HCT116 (cell line): ENCODE results near the gene TSPAN2. TPM values are rescaled to one million over a fixed set of nuclear protein-coding genes. Genes with fewer than 3 reads are reported as not detected.

Experiments
- ATAC-seq: fragments of 200-7000 bp; cut with Tn5 transposase; 2 replicates; pipeline ENCODE4 v1.9.1; 2020; ENCODE audit warnings: mild to moderate bottlenecking, moderate library complexity
- BruUV-seq: library from RNA; stranded (reverse); fragments of 400-500 nt; replicated peaks from 2 replicates; lab custom pipeline; 2021; lab: Mats Ljungman, UMichigan
- CTCF ChIA-PET: fragments of 300-600 bp; sonication (Branson Sonifier 250); formaldehyde crosslinking; loops from one replicate; lab custom pipeline; 2021; ENCODE audit warnings: antibody characterized with exemption; lab: Charles Lee
- POLR2A ChIA-PET: fragments of 300-600, 350-600 bp; sonication (Branson Sonifier 250); formaldehyde crosslinking; loops from one replicate; lab custom pipeline; 2021; ENCODE audit warnings: antibody characterized with exemption; lab: Charles Lee
- RAD21 ChIA-PET, 2 experiments: fragments of 300-600 bp; sonication (Branson Sonifier 250); formaldehyde crosslinking; loops; one replicate each; lab custom pipeline; 2023; ENCODE audit warnings: low total read pairs in 2 of 2; ENCODE audit not compliant: uncharacterized antibody in 2 of 2, unreplicated experiment in 2 of 2, low non-redundant PET in 1 of 2; lab: Charles Lee
- DNase-seq: peaks from one replicate; pipeline ENCODE4 v3.0.0-alpha.2; 2010; ENCODE audit warnings: low read depth, low spot score
- H2AFZ ChIP-seq: fragments of 200-600 bp; shearing (Covaris generic), sonication (generic); 2 replicates; pipeline ENCODE4 v1.6.1; 2017; ENCODE audit warnings: low read depth, mixed run types, mixed read lengths, antibody characterized with exemption, low read length; ENCODE audit not compliant: poor library complexity, severe bottlenecking
- H3K27ac ChIP-seq: 2 replicates; pipeline ENCODE4 v1.5.1; 2012; ENCODE audit warnings: low read depth, low read length
- H3K27me3 ChIP-seq: fragments of 200-600 bp; sonication (generic); 2 replicates; pipeline ENCODE4 v1.6.1; 2016; ENCODE audit warnings: mixed run types, low read length, mixed read lengths; ENCODE audit not compliant: insufficient read depth
- H3K36me3 ChIP-seq, 2 experiments: fragments of 200-500 bp in 1 of 2; fragments of 200-600 bp in 1 of 2; sonication (Bioruptor generic) in 1 of 2; sonication (generic) in 1 of 2; 2 replicates each; pipeline versions ENCODE4 v1.5.1 to v1.6.1; 2014 to 2016; ENCODE audit warnings: low read length in 2 of 2, inconsistent platforms in 1 of 2, mixed read lengths in 1 of 2, mixed run types in 1 of 2; ENCODE audit not compliant: insufficient read depth in 2 of 2, control insufficient read depth in 1 of 2
- H3K4me1 ChIP-seq, 2 experiments: fragments of 200-600 bp in 1 of 2; sonication (generic) in 1 of 2; 2 replicates each; pipeline versions ENCODE4 v1.5.1 to v1.6.1; 2012 to 2017; ENCODE audit warnings: low read length in 2 of 2, inconsistent platforms in 1 of 2, mild to moderate bottlenecking in 1 of 2, mixed read lengths in 1 of 2, mixed run types in 1 of 2, moderate library complexity in 1 of 2; ENCODE audit not compliant: insufficient read depth in 2 of 2, control insufficient read depth in 1 of 2
- H3K4me2 ChIP-seq: fragments of 200-600 bp; sonication (generic); 2 replicates; pipeline ENCODE4 v1.6.1; 2017; ENCODE audit warnings: mixed run types, low read length, mixed read lengths
- H3K4me3 ChIP-seq, 2 experiments: fragments of 200-600 bp in 1 of 2; sonication (generic) in 1 of 2; replicated peaks in 1 of 2; 2 replicates each; pipeline ENCODE4 v1.5.1; 2011 to 2016; ENCODE audit warnings: low read length in 2 of 2, control low read depth in 1 of 2, low read depth in 1 of 2, mild to moderate bottlenecking in 1 of 2, mixed read lengths in 1 of 2, mixed run types in 1 of 2
- H3K79me2 ChIP-seq: fragments of 200-600 bp; sonication (generic); 2 replicates; pipeline ENCODE4 v1.6.1; 2017; ENCODE audit warnings: mild to moderate bottlenecking, mixed run types, low read length, moderate library complexity, mixed read lengths; ENCODE audit not compliant: insufficient read depth
- H3K9ac ChIP-seq: fragments of 200-600 bp; sonication (generic); 2 replicates; pipeline ENCODE4 v1.6.1; 2016; ENCODE audit warnings: low read length, mixed read lengths
- H3K9me2 ChIP-seq: fragments of 200-600 bp; sonication (generic), shearing (Covaris generic); 2 replicates; pipeline ENCODE4 v1.6.1; 2017; ENCODE audit warnings: mixed run types, mild to moderate bottlenecking, moderate library complexity; ENCODE audit not compliant: insufficient read depth
- H3K9me3 ChIP-seq, 2 experiments: fragments of 200-500 bp in 1 of 2; fragments of 200-600 bp in 1 of 2; sonication (Bioruptor generic) in 1 of 2; sonication (generic) in 1 of 2; 2 replicates each; pipeline ENCODE4 v1.6.1; 2014 to 2017; ENCODE audit warnings: low read length in 2 of 2, mixed read lengths in 2 of 2, inconsistent platforms in 1 of 2, low read depth in 1 of 2, mild to moderate bottlenecking in 1 of 2, mixed run types in 1 of 2, moderate library complexity in 1 of 2; ENCODE audit not compliant: control insufficient read depth in 1 of 2, insufficient read depth in 1 of 2
- H4K20me1 ChIP-seq: fragments of 200-600 bp; sonication (generic), shearing (Covaris generic); 2 replicates; pipeline ENCODE4 v1.6.1; 2017; ENCODE audit warnings: mixed run types, mild to moderate bottlenecking, moderate library complexity; ENCODE audit not compliant: insufficient read depth
- CBX3 ChIP-seq: IDR thresholded peaks from 2 replicates; pipeline ENCODE4 v1.6.1; 2012; ENCODE audit warnings: low read depth
- CEBPB ChIP-seq: IDR thresholded peaks from 2 replicates; pipeline ENCODE4 v1.6.1; 2012; ENCODE audit warnings: low read depth
- EZH2 ChIP-seq: fragments of 200-600 bp; sonication (generic); IDR thresholded peaks from 2 replicates; pipeline ENCODE4 v1.6.1; 2017; ENCODE audit warnings: antibody characterized with exemption, mixed run types
- FOSL1 ChIP-seq: IDR thresholded peaks from 2 replicates; pipeline ENCODE4 v1.6.1; 2012; ENCODE audit warnings: low read depth
- JUND ChIP-seq: IDR thresholded peaks from 2 replicates; pipeline ENCODE4 v1.6.1; 2012
- POLR2A ChIP-seq: IDR thresholded peaks from 2 replicates; pipeline ENCODE4 v1.7.0; 2011; ENCODE audit warnings: borderline replicate concordance; ENCODE audit not compliant: insufficient read depth, insufficient read length; ENCODE audit errors: extremely low read depth
- POLR2AphosphoS5 ChIP-seq: IDR thresholded peaks from 2 replicates; pipeline ENCODE4 v1.6.1; 2011; ENCODE audit warnings: mild to moderate bottlenecking, low read depth, low read length, moderate library complexity
- SIN3A ChIP-seq: IDR thresholded peaks from 2 replicates; pipeline ENCODE4 v1.6.1; 2012; ENCODE audit warnings: low read depth
- SP1 ChIP-seq: IDR thresholded peaks from 2 replicates; pipeline ENCODE4 v1.6.1; 2012; ENCODE audit warnings: low read depth
- SRF ChIP-seq: IDR thresholded peaks from 2 replicates; pipeline ENCODE4 v1.6.1; 2012; ENCODE audit warnings: low read depth
- TCF7L2 ChIP-seq: IDR thresholded peaks from 2 replicates; pipeline ENCODE4 v1.7.0; 2011; ENCODE audit warnings: borderline replicate concordance, inconsistent platforms; ENCODE audit not compliant: insufficient read depth, insufficient read length; ENCODE audit errors: extremely low read depth
- ZNF274 ChIP-seq: fragments of 200-500 bp; sonication (Bioruptor generic); IDR thresholded peaks from 2 replicates; pipeline ENCODE4 v1.6.1; 2014; ENCODE audit warnings: mild to moderate bottlenecking, low read depth, low read length, inconsistent platforms
- intact Hi-C: fragments of 100-400 bp; cut with micrococcal nuclease; formaldehyde crosslinking; loops from 2 replicates; pipeline ENCODE4 v1.10.0; 2022
- total RNA-seq: library from RNA; stranded (reverse); gene quantifications from one replicate; pipeline ENCODE4 v1.2.1, GENCODE V29; 2021; ENCODE audit not compliant: unreplicated experiment
- TF ChIP-seq, protein P1 (sequence below), 3 experiments: fragments of 200-600 bp in 1 of 3; sonication (generic) in 1 of 3; IDR thresholded peaks in 2 of 3; conservative IDR thresholded peaks in 1 of 3; 2 replicates each; pipeline ENCODE4 v1.5.1; 2012 to 2017; ENCODE audit warnings: low read depth in 2 of 3, low read length in 2 of 3, antibody characterized with exemption in 1 of 3, borderline replicate concordance in 1 of 3, control low read depth in 1 of 3, mild to moderate bottlenecking in 1 of 3, mixed read lengths in 1 of 3, mixed run types in 1 of 3, moderate library complexity in 1 of 3; ENCODE audit not compliant: insufficient read depth in 1 of 3
- TF ChIP-seq, protein P2 (sequence below): IDR thresholded peaks from 2 replicates; pipeline ENCODE4 v1.6.1; 2012; ENCODE audit warnings: low read depth
- TF ChIP-seq, protein P3 (sequence below): IDR thresholded peaks from 2 replicates; pipeline ENCODE4 v1.6.1; 2012
- TF ChIP-seq, protein P4 (sequence below): IDR thresholded peaks from 2 replicates; pipeline ENCODE4 v1.6.1; 2011; ENCODE audit warnings: mild to moderate bottlenecking, low read length, moderate library complexity; ENCODE audit not compliant: insufficient replicate concordance; ENCODE audit errors: extremely low read depth

The TSPAN2 gene
- total RNA-seq, 1 experiment from 2014 or later = 0.98 TPM

DNA sequence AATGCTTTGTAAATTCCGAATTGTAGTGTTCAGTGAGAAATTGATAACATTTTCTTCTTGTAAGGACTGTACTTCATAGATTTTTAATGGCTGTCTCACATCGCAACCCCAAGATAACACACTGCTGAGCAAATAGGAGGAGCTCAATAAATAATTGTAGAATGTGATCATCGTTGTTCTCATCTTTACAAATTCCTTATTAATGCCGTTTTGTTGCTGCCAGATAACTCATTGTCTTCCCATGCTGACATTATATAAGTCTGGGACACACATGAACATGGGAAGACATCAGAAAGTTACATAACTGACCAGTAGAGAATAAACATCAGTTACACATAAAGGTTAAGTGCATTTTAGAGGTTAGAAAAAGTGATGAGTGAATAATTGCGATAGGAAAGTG lies 46.4 kb upstream of the TSPAN2 start:
- H3K36me3 ChIP-seq = no peaks in the 10 kb centered on the region
- no TSS peak for BruUV-seq

More for the DNA sequence above, 46.4 kb upstream of the TSPAN2 start:
- CTCF ChIA-PET = interaction anchor here (3.8 to 5.8 kb wide), 2 partner anchors 334 to 459 kb away, joined by 21 to 52 read pairs; no protein-coding TSS in a partner anchor
- no peaks in the 10 kb centered on the region for H4K20me1 ChIP-seq
- TF ChIP-seq SP1 (no peak), SRF (no peak), CBX3 (no peak), FOSL1 (no peak), ZNF274 (no peak), JUND (no peak), CEBPB (no peak), SIN3A (no peak), EZH2 (no peak), POLR2A (no peak), TCF7L2 (no peak), POLR2AphosphoS5 (no peak)
- TF ChIP-seq, protein P1, sequence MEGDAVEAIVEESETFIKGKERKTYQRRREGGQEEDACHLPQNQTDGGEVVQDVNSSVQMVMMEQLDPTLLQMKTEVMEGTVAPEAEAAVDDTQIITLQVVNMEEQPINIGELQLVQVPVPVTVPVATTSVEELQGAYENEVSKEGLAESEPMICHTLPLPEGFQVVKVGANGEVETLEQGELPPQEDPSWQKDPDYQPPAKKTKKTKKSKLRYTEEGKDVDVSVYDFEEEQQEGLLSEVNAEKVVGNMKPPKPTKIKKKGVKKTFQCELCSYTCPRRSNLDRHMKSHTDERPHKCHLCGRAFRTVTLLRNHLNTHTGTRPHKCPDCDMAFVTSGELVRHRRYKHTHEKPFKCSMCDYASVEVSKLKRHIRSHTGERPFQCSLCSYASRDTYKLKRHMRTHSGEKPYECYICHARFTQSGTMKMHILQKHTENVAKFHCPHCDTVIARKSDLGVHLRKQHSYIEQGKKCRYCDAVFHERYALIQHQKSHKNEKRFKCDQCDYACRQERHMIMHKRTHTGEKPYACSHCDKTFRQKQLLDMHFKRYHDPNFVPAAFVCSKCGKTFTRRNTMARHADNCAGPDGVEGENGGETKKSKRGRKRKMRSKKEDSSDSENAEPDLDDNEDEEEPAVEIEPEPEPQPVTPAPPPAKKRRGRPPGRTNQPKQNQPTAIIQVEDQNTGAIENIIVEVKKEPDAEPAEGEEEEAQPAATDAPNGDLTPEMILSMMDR (IDR thresholded peaks at IDR 0.05 in 2 of 3, conservative IDR thresholded peaks at IDR 0.05 in 1 of 3; ENCODE audit: borderline replicate concordance in 1 of 3, insufficient read depth in 1 of 3, low read depth in 2 of 3, low read length in 2 of 3) = no peak
- TF ChIP-seq, protein P2, sequence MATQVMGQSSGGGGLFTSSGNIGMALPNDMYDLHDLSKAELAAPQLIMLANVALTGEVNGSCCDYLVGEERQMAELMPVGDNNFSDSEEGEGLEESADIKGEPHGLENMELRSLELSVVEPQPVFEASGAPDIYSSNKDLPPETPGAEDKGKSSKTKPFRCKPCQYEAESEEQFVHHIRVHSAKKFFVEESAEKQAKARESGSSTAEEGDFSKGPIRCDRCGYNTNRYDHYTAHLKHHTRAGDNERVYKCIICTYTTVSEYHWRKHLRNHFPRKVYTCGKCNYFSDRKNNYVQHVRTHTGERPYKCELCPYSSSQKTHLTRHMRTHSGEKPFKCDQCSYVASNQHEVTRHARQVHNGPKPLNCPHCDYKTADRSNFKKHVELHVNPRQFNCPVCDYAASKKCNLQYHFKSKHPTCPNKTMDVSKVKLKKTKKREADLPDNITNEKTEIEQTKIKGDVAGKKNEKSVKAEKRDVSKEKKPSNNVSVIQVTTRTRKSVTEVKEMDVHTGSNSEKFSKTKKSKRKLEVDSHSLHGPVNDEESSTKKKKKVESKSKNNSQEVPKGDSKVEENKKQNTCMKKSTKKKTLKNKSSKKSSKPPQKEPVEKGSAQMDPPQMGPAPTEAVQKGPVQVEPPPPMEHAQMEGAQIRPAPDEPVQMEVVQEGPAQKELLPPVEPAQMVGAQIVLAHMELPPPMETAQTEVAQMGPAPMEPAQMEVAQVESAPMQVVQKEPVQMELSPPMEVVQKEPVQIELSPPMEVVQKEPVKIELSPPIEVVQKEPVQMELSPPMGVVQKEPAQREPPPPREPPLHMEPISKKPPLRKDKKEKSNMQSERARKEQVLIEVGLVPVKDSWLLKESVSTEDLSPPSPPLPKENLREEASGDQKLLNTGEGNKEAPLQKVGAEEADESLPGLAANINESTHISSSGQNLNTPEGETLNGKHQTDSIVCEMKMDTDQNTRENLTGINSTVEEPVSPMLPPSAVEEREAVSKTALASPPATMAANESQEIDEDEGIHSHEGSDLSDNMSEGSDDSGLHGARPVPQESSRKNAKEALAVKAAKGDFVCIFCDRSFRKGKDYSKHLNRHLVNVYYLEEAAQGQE = no peak
- TF ChIP-seq, protein P3, sequence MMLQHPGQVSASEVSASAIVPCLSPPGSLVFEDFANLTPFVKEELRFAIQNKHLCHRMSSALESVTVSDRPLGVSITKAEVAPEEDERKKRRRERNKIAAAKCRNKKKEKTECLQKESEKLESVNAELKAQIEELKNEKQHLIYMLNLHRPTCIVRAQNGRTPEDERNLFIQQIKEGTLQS = no peak
- TF ChIP-seq, protein P4, sequence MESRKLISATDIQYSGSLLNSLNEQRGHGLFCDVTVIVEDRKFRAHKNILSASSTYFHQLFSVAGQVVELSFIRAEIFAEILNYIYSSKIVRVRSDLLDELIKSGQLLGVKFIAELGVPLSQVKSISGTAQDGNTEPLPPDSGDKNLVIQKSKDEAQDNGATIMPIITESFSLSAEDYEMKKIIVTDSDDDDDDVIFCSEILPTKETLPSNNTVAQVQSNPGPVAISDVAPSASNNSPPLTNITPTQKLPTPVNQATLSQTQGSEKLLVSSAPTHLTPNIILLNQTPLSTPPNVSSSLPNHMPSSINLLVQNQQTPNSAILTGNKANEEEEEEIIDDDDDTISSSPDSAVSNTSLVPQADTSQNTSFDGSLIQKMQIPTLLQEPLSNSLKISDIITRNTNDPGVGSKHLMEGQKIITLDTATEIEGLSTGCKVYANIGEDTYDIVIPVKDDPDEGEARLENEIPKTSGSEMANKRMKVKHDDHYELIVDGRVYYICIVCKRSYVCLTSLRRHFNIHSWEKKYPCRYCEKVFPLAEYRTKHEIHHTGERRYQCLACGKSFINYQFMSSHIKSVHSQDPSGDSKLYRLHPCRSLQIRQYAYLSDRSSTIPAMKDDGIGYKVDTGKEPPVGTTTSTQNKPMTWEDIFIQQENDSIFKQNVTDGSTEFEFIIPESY = no peak
- peaks cover 5 to 27% of the 10 kb centered on the region in 2 experiments; a peak in 3 of 4 replicates for H3K4me1 ChIP-seq
- no peak overlapping the region for H3K4me3 ChIP-seq
- H3K79me2 ChIP-seq = no peaks in the 10 kb centered on the region
- DNase-seq (no peak), ATAC-seq (no peak)
- H2AFZ ChIP-seq = no peak overlapping the region
- intact Hi-C loops = loop anchor here (5.0 kb wide), 1 partner anchor 627 kb away; no protein-coding TSS in a partner anchor
- no peaks in the 10 kb centered on the region for H3K9me3 ChIP-seq
- H3K9ac ChIP-seq = no peak overlapping the region
- POLR2A ChIA-PET = no interaction called here
- no peak overlapping the region for H3K27ac ChIP-seq
- no peaks in the 10 kb centered on the region for H3K27me3 ChIP-seq
- H3K4me2 ChIP-seq = peak overlapping the region; percentile 56; the same call in 1 of the 2 replicates
- no peaks in the 10 kb centered on the region for H3K9me2 ChIP-seq
- RAD21 ChIA-PET = no interaction called here
